Stimulated activated CD4-positive, alpha-beta T cell treated with anti-CD3 and anti-CD28 coated beads, Interleukin-12 subunit alpha, Interleukin-12 subunit beta, amount 100 ng/mL, for 24 hours (primary cell): ENCODE measurements around the gene DNM1L.

ENCODE experiments used
- DNase-seq, 2 experiments: peaks; one replicate each; pipeline ENCODE4 v3.0.0-alpha.2; 2020; ENCODE audit warnings: low read depth in 2 of 2

Gene DNM1L

GRCh38 chr12:32679091-32679919, at the start of gene DNM1L:
Gene DNM1L (plus strand): TSS chr12:32679301. CDS start chr12:32679364, 63 bp downstream.
- DNase-seq, result peak; percentile 83 to 86

GRCh38 chr12:32641287-32641901, 37.7 kb upstream of the DNM1L start:
- DNase-seq, result no peak

DNA sequence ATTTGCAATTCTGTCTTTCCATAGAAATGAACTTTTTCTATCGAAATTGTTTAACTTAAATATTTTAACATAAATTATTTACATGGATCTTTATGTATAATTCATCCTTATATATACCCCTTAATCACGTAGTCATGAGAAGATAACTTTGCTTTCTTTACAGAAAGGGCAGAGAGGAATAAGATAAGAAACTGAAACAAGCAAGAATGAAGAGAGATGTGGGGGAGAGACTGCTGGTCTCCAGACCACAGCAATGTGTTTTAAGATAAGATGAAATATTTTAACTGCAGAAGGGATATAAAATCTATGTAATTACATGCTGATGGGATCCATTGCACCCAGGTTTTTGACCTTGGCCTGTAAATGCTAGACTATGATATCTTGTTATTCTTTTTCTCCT, 34.7 kb upstream of the DNM1L start:
- DNase-seq, result no peak

GRCh38 chr12:32647275-32647674, 31.8 kb upstream of the DNM1L start:
- no peak for DNase-seq

GRCh38 chr12:32650508-32650907, 28.6 kb upstream of the DNM1L start:
- no peak for DNase-seq

- no peak for DNase-seq
These were observed 27.7 kb upstream of the DNM1L start for GRCh38 chr12:32651151-32651955.

- no peak for DNase-seq
These were observed 27.2 kb upstream of the DNM1L start for GRCh38 chr12:32651956-32652210.

DNA sequence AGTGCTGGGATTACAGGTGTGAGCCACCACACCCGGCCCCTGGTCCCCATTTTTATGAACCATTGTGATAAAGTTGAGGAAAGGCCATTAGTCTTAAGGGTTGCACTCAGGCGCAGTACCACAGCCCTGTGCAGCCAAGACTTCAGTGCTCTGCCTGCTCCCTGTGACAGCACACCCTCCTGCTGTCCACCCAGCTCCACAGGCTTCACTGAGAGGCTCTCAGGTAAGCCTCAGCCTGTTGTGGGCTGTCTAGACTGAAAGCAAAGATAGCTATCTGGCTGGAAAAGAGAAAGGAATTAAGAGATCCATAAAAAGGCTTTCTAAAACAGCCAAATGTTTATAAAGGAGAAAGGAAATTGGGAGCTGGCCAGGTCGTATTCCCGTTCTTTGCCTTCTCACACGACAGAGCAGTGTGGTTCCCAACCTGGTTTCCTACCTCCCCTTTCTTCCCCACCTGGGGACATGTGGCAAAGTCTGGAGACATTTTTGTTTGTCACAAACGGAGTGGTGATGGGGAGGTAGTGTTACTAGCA, 19.1 kb upstream of the DNM1L start:
- DNase-seq, result no peak

DNA sequence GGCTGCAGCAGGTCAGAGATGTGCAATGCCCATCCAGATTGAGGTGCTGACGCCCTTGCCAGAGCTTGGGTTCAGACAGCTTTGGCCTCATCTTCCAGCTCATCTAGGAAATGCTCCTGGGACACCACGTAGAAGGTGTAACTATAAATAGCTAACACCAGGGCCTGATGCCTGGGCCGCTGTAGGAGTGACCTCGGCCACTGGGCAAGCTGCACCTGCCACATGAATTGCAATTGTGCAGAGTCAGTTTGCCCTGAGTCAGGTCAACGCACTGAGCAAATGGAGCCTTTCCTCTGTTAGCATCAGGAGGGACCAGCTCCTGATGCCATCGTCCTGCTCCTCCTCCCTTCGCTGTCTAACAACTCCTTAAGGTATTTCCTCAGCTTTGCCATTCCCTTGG, 17.4 kb upstream of the DNM1L start:
- DNase-seq, result no peak

DNA sequence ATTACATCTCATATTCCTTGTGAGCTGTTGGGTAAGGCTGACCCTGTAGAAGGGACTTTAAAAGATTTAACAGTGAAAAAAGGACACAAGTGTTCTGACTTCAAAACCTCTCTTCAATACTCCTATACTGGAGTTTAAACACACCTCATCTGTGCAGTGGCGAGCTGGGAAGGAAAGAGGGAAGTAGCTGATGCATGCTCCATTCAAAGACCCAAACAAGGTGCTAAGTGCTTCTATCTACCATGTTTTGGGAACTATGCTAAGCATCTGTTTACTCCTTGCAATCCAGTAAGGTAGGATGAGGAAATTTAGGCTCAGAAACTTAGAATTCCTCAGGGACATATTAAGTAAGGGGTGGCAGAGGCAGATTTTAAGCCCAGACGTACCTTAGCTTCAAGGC, 16.4 kb upstream of the DNM1L start:
- no peak for DNase-seq

- DNase-seq, result no peak
These were observed 13.1 kb upstream of the DNM1L start for GRCh38 chr12:32666018-32666417.

- no peak for DNase-seq
These were observed 9.5 kb upstream of the DNM1L start for GRCh38 chr12:32669584-32669983.

- DNase-seq, result no peak
These were observed 6.9 kb upstream of the DNM1L start for GRCh38 chr12:32671930-32672780.

GRCh38 chr12:32679920-32680237, 778 bp downstream of the DNM1L start:
- DNase-seq, result no peak

DNA sequence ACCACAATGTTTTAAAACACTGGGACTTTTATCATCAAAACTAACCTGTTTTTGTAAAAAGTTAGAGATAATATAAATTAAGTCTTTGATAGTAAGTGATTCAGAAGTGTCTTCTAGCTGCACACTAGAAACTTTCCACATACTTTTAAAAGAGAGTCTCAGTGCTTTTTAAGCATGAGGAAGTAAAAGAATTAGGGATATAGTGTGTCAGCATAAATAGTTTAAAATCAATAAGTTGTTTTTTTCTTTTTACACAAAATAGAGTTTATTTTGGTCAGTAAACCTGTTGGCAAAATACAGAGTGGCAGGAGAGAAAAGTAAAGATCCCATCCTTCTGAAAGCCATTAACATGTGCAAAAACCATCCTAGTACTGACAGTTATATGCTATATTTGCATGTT, 1.7 kb downstream of the DNM1L start:
- DNase-seq, result no peak

DNA sequence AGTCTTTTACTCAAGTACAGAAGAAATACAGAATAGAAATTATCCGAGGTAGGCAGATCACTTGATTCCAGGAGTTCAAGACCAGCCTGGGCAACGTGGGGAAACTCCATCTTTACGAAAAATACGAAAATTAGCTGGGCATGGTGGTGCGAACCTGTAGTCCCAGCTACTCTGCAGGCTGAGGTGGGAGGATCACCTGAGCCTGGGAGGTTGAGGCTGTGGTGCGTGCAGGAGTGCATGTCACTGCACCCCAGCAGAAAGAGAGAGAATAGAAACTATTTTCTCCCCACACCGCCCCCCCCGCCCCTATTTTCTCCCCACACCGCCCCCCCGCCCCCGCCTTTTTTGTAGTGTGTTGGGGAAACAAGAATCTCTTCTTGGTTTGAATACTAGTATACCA, 2.2 kb downstream of the DNM1L start:
- DNase-seq, result no peak

DNA sequence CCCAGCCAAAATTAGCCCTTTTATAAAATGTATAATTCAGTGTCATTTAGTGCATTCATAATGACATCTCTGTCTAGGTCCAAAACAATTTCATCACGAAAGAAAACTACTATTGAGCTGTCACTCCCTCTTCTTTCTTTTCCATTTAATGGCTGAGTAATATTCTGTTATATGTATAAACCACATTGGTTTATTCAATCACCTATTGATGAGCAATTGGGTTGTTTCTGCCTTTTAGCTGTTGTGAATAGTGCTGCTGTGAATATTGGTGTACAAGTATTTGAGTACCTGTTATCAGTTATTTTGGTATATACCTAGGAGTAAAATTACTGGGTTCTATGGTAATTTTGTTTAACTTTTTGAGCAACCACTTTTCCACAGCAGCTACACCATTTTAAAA, 7.2 kb downstream of the DNM1L start:
- no peak for DNase-seq

GRCh38 chr12:32688786-32689185, 9.7 kb downstream of the DNM1L start:
- DNase-seq, result no peak

DNA sequence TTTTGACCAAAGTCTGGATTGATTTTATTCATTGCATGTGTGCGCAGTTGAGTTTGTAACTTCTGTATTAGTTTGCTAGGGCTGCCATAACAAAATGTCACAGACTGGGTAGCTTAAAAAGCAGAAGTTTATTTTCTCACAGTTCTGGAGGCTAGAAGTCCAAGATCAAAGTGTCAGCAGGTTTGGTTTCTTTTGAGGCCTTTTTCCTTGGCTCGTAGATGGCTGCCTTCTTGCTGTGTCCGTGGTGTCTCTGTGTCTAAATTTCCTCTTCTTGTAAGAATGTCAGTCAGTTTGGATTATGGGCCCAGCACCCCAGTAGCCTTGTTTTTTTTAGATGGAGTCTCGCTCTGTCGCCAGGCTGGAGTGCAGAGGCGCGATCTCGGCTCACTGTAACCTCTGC, 11.8 kb downstream of the DNM1L start:
- no peak for DNase-seq

DNA sequence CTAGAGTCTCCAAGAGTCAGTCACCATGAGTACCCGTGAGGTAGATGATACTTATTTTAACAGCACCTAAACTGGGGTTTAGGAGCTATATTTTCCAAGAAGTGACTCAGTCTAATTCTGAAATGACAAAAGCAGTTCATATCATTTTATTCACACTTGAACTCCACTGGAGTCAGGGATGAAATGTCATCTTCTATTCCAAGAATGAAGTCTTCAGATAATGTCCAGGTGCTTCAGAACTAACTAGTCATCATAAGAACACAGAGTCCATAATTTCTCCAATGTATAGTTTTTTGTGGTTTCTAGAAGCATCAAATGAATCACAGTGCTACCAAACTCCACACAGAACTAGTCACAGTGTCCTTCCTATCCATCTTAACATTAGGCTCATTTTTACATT, 13.3 kb downstream of the DNM1L start:
- DNase-seq, result no peak

DNA sequence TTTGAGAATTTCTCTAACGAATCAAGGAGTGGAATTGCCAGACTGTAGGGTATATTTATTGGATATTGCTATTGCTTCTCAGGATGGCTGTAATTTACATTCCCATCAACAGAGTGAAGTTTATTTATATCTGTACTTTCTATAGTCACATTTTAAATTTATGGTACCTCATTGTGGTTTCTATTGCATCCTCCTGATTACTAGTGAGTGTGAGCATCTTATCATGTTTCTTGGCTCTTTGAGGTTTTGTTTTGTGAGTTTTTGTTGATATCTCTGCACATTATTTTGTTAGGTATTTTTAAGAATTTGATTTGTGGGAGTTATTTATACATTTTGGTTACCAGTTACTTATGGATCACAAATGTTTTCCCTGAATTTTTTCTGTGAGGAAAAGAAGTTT, 13.9 kb downstream of the DNM1L start:
- DNase-seq, result no peak

GRCh38 chr12:32695787-32696186, 16.7 kb downstream of the DNM1L start:
- no peak for DNase-seq
